GM21528 (cell line): ENCODE measurements around the gene ARL14EP.

Source experiments
- ATAC-seq: cut with Tn5 transposase; IDR thresholded peaks from one replicate; pipeline ENCODE4 v1.9.1; 2021; ENCODE audit warnings: mild to moderate bottlenecking, moderate library complexity; ENCODE audit not compliant: unreplicated experiment, low FRiP score

Gene ARL14EP

DNA sequence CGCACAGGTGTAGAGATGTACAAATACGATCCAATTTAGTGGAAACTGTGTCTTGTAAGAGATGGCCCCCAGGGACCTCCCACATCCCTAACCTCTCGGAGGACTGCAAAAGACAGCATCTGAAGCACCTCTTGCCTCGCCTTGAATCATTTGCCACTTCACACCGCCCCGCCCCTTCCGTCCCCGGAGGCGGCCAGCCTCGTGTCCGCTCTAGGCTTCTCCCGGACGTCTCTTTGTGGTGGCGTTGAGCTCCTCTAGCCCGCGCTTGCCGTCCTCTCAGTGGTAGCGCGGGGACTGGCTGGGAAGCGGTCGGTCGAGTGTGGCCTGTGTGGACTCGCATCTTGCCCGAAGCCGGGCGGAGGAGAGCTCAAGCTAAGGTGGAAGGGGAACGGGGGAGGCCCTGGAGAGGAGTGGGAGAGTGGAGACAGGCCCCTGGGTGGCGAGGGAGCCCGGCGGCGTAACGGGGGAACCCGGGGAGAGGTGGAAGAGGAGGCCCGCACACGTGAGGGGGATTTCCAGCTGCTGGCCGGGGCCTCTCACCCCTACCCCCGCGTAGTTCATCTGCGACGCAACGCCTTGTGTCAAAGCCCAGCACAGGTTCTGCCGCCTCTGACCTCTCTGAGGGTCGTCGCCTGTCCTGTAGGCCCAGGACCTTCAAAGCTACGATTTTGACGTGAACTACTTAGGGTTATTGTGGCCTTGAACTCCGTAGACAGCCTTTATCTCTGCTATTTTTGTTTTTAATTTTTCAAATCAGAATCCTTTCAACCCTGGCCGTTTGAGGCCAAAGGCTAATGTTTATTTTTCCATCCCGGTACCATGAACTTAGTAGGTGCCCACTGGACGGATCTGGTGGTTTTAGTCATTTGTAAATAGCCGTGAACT is at the start of gene ARL14EP:
Gene ARL14EP, plus strand, starts transcription at position 279 of the 885 bp plus-strand sequence. CDS start 7,845 bp downstream, outside the sequence.
- ATAC-seq = peak; percentile 99

DNA sequence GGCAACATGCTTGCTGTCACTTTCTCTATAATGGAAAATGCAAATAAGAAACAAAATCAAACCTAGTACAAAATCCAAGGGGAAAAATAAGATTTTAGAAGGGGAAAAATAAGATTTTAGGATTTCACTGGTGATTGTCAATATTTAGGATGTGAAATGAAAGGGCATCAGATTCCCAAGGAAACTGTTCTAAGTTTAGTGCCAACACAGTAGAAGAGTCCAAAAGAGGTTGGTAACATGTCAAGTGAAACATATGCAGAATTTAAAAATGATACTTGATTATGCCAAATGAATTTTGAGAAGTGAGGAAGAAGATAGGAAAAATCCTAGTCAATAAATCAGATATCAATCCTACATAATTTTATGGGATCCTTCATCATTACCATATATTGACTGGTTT is 45.7 kb upstream of the ARL14EP start:
- ATAC-seq = no peak

DNA sequence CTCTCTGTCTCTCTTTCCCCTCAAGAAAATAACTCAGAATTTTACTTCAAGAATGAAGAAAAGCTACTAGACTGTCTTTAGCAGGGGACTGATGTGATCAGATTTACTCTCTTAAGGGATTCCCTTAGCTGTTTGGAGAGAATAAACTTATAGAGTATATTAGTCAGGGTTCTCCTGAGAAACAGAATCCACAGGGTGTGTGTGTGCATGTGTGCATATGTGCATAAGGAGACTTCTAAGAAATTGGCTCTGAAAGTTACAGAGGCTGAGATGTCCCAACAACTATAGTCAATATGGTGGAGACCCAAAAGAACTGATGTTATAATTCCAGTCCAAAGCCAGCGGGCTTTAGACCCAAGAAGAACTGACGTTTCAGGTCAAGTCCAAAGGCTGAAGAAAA is 43.1 kb upstream of the ARL14EP start:
- no peak for ATAC-seq

DNA sequence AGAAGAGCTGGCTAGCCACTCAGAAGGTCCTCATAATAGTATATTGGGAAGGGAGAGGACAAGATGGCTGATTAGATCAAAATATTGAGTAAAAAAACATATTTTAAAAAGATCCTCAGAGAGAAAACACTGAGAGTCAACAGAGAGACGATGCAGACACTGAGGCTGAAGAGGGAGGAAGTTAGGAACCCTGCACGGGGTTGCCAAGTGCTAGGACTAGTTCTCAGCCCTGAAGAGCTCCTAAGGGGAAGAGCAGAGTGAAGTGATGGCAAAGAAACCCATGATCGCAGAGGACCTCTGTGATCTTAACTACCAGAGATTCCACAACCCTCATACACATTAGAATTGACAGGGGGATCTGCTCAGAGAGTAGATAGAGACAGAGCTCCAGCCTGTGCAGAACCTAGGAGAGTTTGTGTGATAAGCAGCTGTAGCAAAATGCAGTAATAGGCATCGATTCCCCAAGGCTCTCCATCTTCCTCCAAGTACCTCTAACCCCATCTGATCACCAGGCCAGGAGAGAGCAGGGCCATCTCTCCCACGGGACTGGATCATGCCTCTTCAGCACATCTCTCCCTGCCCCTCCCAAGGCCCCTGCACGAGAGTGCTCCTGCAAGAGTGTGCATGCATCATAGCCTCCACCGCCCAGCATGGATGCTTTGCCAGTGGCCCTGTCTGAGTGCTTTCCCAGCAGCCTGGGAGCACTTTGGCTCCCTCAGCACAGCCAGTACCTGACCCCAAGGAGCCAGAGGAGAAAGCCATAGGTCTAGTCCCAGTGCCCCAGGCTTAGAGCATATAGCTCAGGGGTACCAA is 41.2 kb upstream of the ARL14EP start:
- ATAC-seq = peak; percentile 34

DNA sequence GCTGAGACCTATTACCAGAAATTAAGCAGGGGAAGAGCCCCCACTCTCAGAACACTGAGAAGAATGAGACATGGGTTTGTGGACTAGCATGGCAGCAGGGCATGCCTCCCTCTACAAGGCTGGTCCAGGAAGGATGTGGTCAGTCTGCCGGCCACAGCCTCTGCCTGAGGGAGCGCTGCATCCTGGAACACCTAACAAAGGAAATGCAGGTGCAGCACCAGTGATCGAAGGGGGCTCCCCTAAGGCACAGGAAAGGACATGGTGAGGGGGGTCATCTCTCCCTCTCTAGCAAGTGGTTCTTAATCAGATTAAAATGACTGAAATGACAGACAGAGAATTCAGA is 40.6 kb upstream of the ARL14EP start:
- ATAC-seq = peak; percentile 81

DNA sequence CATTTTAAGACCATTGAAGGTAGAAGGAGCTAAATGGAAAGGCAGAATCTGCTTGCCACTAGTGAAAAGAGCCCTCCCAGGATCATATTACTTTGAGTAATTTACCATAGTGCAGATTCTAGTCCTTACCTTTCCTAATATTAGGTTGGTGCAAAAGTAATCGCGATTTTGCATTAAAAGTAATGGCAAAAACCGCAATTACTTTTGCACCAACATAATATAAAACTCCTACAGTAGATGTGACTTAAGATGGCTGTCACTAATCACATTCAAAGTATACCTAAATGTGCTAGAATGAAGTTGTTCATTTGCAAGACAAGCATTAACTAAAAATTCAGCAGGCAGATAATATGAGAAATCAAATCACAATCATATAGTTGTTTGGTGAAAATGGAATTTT is 38.1 kb upstream of the ARL14EP start:
- ATAC-seq = no peak

DNA sequence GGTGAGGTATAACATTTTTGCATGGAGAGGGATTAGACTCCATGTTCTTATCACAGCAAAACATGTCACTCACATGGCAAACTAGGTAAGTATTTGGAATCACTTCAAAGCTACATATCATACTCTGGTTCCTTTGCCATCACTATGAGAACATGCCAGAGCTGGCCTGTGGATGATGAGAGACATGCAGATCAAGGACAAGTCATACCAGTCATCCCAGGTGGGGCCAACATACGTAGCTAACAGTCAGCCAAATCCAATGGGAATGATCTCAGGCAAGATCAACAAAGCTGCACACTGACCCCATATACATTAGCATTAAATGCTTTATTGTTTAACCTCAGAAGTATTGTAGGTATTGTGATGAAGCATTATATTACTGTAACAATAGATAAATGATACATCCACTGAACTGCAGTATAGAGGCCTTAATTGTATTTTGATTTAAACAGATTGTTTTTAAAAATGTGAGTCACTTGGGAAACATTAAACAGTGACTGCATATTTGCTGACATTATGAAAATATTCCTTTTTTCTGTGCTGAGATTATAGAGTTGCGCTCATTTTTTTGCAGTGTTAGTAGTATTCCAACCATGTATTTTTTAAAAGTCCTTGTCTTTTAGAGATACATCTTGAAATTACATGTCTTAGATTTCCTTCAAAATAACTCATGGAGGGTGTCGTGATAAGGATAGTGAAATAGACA is 37.3 kb upstream of the ARL14EP start:
- ATAC-seq = no peak

DNA sequence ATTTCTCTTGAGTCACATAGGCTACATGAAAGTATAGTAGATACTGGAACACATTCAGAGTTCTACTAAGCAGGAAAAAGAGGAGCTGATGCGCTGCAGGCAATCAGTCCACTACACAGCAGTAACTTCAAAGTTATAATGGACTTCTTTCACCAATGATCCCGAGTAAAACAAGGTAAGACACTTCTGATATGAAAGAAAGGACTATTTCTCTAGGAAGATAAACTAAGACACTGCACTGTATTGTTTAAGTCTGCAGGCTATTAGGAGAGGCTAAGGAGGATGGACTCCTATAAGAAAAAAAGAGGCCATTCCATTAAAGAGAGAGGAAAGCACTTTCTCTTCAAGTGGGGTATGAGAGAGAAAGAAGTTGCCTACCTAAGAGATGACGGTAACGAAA is 31.6 kb upstream of the ARL14EP start:
- no peak for ATAC-seq

DNA sequence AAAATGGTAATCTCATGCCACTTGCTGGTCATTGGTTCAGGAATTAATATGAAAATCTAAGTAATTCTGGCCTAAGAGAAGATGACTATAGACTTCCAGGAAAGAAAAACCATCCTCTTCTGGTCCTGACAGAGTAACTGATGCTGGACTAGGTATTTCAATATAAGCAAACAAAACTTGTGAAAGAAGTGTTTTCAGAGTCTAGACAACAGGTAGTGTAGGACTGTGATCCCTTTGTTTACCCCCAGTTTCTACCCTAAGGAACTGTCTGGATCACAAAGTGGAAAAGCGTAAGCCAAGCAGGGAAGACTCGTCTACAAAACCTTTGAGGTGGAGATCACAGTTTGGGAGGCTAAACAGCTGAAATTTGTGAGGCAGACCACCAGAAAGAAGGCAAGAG is 30.4 kb upstream of the ARL14EP start:
- ATAC-seq = no peak

DNA sequence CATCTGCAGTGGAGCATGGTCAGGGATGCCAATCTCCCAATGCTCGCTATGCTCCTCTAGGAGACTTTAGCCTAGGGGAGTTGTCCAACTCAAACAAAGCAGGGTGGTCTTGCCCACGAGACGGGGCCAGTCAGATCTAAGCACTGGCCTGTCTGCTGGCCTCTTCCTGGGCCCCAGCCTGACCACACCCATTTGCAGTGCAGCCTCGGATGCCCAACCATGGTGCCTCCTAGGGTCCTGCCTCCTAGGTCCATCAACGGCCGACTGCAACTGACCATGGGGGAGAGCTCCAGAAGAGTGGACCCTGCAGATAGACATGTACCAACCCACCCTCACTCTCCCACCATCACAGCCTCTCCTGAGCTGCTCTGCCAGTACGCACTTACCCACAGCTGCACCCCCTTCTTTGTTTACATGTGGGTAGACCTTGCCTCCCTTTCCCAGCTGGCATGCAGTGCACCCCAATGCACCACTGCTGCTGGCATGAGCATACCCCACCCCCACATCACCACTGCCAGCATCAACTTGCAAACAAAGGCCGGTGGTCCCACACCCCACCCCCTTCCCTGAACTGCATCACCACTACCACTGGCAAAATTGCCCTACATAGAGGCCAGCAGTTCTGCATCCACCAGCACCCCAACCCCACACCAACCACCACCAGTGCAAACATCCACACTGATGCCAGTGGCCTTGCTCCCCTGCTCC is 27.6 kb upstream of the ARL14EP start:
- ATAC-seq = no peak

DNA sequence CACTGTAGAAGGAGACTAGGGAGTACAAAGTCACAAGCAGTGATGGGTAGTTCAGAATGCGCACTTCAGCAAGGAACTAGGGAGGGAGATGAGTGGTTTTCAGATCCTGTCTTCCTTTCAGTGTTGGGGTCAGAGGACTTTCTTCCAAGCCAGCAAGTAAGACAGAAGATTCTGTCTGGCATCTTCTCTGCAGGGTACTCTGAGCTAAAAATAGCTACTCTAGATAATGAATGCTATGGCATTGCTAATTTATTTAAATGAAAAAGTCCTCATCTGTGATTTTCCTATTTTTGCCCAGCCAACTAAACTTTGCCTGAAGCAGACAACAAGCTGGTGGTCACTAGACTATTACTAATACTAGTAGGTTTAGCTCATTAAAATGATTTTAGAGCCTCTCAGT is 18.3 kb upstream of the ARL14EP start:
- no peak for ATAC-seq

DNA sequence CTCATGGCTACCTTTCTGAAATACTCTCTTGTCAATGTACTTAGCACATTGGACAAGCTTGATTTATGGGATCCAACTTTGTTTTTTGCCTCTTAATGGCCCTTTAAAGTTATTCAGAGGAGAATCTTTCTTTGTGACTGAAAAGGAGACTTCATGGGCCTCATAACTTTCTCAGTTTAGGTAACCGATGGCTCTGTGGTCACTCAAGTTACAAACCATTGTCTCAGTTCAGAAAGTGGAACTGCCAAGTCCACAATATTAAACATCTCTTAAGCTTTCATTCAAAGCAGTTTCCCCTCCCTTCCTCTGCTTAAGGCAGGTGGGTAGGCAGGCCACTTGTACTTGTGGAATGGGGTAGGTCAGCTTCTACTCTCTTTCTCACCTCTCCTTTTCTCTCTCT is 12.3 kb upstream of the ARL14EP start:
- ATAC-seq = peak; percentile 87

DNA sequence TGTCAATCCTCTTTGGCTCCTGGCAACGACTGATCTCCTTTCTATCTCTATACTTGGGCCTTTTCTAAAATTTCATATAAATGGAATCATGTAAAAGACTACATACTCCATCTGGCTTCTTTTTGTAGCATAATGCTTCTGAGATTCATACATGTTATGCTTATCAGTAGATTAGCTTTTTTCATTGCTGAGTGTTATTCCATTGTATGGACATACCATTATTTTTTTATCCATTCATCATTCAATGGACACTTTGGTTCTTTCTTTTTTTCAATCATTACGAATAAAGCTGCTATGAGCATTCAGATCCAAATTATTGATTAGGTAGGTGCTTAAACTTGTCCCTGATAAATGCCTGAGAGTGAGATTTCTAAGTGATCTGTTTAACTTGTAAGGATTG is 11.7 kb upstream of the ARL14EP start:
- no peak for ATAC-seq

DNA sequence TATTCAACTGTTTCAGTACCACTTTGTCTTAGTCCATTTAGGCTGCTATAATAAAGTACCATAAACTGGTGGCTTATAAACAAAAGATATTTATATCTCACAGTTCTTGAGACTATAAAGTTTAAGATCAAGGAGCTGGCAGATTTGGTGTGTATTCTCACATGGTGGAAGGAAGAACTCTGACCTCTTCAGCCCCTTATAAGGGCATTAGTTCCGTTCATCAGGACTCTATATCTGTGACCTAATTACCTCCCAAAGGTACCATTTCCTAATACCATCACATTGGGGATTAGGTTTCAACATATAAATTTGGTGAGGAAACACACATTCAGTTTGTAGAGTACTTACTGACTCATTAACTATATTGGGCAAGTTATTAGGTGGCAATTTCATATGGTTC is 10.7 kb upstream of the ARL14EP start:
- ATAC-seq = no peak

DNA sequence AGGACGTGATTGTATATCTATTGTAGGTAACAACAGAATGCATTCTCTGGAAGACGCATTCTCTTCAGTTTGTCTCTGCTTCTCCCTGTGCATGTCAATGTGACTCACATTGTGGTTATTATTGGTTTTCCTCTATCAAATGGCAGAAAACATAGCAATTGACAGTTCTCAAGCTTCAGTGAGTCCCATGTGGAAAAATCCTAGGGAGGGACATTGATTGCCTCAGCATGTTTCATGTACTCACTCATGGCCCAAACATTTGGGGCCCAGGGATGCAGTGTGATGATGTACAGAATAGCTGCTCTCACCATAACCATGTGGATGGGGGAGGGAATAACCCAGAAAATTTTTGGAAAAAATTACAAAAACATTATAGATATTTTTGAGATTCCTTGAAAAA is 9.3 kb upstream of the ARL14EP start:
- ATAC-seq = no peak

DNA sequence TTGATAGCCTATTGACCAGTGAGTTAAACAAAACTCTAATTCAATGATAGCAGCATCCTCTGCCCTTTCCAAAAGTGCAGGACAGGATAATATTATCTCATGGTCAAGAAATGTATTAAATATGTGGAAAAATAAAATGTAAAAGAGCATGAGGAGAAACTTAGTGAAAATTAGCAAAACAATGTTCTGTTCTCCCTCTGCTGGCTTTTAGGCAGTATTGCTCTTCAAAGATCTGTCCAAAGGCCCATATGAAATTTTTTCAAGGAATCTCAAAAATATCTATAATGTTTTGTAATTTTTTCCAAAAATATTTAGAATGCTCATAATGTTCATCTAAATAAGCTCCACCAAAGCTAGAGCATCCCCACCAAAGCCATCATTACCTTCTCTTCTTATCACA is 8.3 kb upstream of the ARL14EP start:
- no peak for ATAC-seq

DNA sequence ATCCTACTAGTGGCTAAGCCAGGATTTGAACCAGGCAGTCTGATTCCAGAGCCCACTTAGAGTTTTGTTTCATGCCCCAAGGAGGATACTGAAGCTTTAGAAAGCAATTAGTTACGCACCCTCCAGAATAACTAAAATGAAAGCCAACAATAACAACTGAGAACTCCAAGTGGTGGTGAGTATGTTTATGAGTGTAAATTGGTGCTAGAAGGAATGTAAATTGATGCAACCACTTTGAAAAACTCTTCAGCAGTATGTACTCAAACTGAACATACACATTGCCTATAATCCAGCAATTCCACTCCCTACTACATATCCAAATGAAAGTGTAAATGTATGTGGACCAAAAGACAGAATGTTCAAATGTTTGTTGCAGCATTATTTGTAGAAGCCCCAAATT is 6.7 kb upstream of the ARL14EP start:
- ATAC-seq = no peak

DNA sequence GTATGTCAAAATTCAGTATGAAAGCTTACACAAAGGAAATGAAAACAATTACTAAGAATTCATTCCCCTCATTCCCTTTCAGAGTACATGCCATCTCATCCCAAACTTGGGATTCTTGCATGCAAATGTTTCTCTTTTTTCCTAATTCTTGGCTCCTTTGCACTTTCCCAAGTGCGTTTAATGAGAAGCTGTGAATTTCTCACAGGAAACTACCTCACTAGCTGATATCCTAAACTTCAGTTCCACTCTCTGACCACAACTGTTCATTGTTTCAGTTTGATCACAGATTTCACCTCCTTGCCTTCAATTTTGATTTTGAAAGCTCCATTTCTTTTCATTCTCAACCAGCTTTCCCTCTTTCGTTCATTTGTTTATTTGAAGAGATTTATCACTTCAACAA is 5.9 kb upstream of the ARL14EP start:
- peak; percentile 60 for ATAC-seq

DNA sequence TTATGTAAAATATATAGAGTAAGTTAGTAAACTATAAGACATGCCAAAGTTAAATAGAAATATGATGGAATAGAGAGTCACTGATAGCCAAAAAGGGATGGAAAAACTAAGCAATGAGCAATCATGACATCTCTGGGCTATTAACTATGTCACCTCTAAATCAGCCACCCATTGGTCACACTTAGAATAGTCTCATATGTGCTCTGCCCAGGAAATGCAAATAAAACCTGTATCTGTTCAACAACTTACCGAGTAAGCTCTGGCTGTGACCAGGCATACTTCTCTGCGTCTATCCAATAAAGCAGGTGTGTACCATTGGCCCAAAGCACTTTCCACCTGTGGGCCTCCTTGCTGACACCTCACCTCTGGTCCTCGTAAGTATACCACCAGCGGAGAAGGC is 1.6 kb upstream of the ARL14EP start:
- no peak for ATAC-seq

DNA sequence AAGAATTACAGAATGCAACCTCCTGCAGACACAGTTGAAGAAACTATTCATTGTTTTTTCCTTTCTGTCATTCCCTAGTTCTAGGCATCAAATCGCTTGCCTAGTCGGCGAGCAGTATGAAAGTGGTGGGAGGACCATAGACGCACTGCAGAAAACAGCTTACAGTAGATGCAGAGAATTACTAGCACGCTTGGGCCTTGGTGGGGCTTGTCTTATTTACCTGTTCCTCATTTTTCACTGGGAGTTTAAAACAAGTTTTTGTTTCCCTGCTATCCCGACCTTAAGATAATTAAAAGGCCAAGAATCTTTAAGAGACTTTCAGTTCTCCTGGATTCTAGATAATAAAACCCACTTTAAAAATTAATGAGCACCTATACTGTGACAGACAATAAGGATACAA is 713 bp upstream of the ARL14EP start:
- ATAC-seq = no peak
